ENCODE data around the gene CCDC178.
A peak's percentile ranks its signal among the peaks of the same experiment; 100 is the strongest.

The CCDC178 gene

GRCh38 chr18:33316146-33316587 lies 124.4 kb downstream of the CCDC178 start:
- H3K4me3 Mint-ChIP-seq = no peak overlapping the region
- H3K27ac Mint-ChIP-seq = no peak overlapping the region
- peaks cover 9% of the 10 kb centered on the region for H3K9me3 Mint-ChIP-seq
- H3K4me1 Mint-ChIP-seq = no peaks in the 10 kb centered on the region
- H3K27me3 Mint-ChIP-seq (ENCODE audit: low read depth) = no peaks in the 10 kb centered on the region
- no peak for TF ChIP-seq CTCF (IDR thresholded peaks at IDR 0.05; ENCODE audit: unreplicated experiment in 3 of 3)
- no peaks in the 10 kb centered on the region for H3K36me3 Mint-ChIP-seq (ENCODE audit: low read depth)

GRCh38 chr18:33307520-33307919 lies 133.0 kb downstream of the CCDC178 start:
- Mint-ChIP-seq H3K4me1 (no peaks in the 10 kb centered on the region), H3K9me3 (peaks cover 6% of the 10 kb centered on the region), H3K27me3 (ENCODE audit: low read depth) (no peaks in the 10 kb centered on the region), H3K4me3 (no peak overlapping the region), H3K36me3 (ENCODE audit: low read depth) (no peaks in the 10 kb centered on the region), H3K27ac (no peak overlapping the region)
- no peak for TF ChIP-seq CTCF (IDR thresholded peaks at IDR 0.05; ENCODE audit: unreplicated experiment in 3 of 3)

DNA sequence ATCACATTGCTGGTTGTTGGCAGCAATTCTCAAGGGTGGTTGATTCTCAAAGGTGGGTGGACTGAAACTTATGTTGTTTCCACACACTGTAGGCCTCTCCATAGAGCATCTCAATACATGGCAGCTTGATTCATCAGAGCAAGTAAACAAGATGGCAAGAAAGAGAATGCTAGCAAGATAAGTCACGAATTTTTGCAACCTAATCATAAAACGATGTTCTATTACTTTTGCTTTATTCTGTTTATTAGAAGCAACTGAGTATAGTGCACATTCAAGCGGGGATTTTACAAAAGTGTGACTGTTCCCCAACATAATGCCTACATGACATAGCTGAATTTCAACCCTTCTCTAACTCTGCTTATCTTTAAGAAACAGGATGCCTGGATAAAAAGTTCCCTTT lies 136.2 kb downstream of the CCDC178 start:
- Mint-ChIP-seq H3K4me3 (no peak overlapping the region), H3K27me3 (ENCODE audit: low read depth) (no peaks in the 10 kb centered on the region), H3K4me1 (no peaks in the 10 kb centered on the region), H3K9me3 (peaks cover 6% of the 10 kb centered on the region), H3K36me3 (ENCODE audit: low read depth) (no peaks in the 10 kb centered on the region), H3K27ac (peak overlapping the region in 1 of 3 experiments; percentile 23)
- no peak for TF ChIP-seq CTCF (IDR thresholded peaks at IDR 0.05; ENCODE audit: unreplicated experiment in 3 of 3)

- no peaks in the 10 kb centered on the region for H3K36me3 Mint-ChIP-seq (ENCODE audit: low read depth)
- no peak overlapping the region for H3K4me3 Mint-ChIP-seq
These were observed 149.0 kb downstream of the CCDC178 start for GRCh38 chr18:33291539-33291938.

GRCh38 chr18:33288082-33288716 lies 152.3 kb downstream of the CCDC178 start:
- H3K4me3 Mint-ChIP-seq = no peak overlapping the region
- H3K36me3 Mint-ChIP-seq (ENCODE audit: low read depth) = no peaks in the 10 kb centered on the region
- TF ChIP-seq CTCF (IDR thresholded peaks at IDR 0.05; ENCODE audit: unreplicated experiment in 3 of 3) = no peak
- no peaks in the 10 kb centered on the region for H3K27me3 Mint-ChIP-seq (ENCODE audit: low read depth)
- H3K27ac Mint-ChIP-seq = no peak overlapping the region
- no peaks in the 10 kb centered on the region for H3K4me1 Mint-ChIP-seq
- no peaks in the 10 kb centered on the region for H3K9me3 Mint-ChIP-seq

More at GRCh38 chr18:33291539-33291938, 149.0 kb downstream of the CCDC178 start:
- no peak overlapping the region for H3K27ac Mint-ChIP-seq
- no peaks in the 10 kb centered on the region for H3K27me3 Mint-ChIP-seq (ENCODE audit: low read depth)
- H3K9me3 Mint-ChIP-seq = no peaks in the 10 kb centered on the region
- no peak for TF ChIP-seq CTCF (IDR thresholded peaks at IDR 0.05; ENCODE audit: unreplicated experiment in 3 of 3)
- H3K4me1 Mint-ChIP-seq = no peaks in the 10 kb centered on the region

DNA sequence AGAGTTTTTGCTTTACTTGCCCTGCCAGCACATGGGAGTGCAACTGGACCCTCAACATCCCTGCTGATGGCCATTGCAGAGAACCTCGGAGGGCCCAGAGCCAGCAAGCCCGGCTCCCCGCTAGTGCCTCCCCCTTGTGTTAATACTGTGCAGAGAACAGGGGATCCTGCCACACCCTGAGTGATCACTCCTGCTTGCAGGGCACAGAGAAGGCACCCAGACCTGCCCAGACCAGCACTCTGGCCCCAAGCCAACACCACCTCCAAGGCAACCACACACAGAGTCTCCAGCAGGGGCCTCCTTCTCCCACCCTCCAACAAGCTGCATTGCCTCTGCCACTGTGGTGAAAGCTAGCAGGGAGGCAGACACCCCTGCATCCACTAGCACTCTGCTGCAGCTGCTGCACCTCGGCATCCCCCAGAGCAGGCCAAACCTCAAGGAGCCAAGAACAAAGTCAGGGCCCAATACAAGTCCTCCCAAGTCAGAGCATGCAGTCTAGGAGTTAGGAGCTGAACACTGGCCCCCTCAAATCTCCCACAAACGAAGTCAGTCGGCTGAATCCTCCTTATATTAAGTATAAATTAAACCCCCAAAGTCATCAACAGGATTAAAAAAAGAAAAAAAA lies 157.7 kb downstream of the CCDC178 start:
- TF ChIP-seq CTCF (IDR thresholded peaks at IDR 0.05; ENCODE audit: unreplicated experiment in 3 of 3) = no peak
- H3K4me3 Mint-ChIP-seq = no peak overlapping the region
- no peaks in the 10 kb centered on the region for H3K27me3 Mint-ChIP-seq (ENCODE audit: low read depth)
- H3K9me3 Mint-ChIP-seq = no peaks in the 10 kb centered on the region
- H3K36me3 Mint-ChIP-seq (ENCODE audit: low read depth) = no peaks in the 10 kb centered on the region
- H3K27ac Mint-ChIP-seq = no peak overlapping the region
- no peaks in the 10 kb centered on the region for H3K4me1 Mint-ChIP-seq

All from nephron (organoid).